CD4-positive, alpha-beta T cell treated with Interferon alpha-2 for 1 hour (primary cell): ENCODE results near the gene PRKAG2.

Source experiments
- DNase-seq, 2 donors: peaks; one replicate each; pipeline ENCODE4 v3.0.0-alpha.2; 2020 to 2022

The PRKAG2 gene

DNA sequence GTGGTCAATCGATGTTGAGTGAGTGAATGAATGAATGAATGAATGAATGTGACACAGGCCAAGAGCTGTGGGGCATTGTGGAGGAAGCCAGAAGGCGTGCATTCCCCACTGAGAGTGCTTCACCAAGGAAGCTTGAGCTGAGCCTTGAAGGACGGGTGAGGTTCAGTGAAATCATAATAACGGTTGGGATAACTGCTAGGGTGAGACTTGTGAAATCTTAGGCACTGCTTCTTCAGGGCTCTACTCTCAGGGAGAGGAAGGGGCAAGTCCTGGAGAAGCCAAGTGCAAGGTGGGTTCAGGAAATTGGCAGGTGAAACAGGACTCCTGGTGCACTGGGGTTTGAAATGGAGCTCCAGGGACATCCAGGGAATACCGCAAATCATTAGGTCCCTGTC lies 23.7 kb upstream of the PRKAG2 start:
- no peak for DNase-seq

DNA sequence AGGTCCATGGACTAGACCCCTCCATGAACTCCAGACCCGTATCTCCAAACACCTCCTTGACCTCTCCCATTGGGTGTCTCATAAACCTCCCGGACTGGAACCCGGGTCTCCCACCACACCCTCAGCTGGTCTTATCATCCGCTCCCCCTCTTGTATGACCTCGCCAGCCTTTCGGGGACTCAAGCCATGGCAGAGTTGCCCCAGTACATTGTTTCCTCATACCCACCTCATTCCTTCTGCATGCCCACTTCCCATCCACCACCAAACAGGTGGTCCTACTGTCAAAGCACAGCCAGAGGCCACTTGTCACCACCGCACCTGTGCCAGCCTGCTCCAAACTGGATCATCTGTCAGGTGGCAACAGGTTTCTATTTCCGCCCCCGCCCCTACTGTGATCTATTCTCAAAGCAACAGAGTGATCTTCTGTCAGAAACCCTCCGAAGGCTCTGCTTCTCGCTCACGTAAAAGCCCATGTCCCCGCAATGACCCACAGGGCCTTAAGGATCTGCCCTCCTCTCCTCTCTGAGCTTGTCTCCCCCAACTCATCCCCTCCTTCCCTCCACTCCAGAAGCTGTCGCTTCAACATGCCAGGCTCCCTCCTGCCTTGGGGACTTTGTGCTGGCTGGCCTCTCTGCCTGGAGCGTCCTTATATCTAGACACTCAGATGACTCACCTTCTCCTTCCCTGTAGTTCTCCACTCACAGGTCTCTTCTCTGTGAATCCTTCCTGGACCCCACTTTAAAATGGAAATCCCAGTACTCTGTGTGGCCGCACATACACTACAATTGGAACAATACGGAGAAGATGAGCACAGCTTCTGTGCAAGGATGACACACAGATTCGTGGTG lies 22.8 kb upstream of the PRKAG2 start:
- no peak for DNase-seq

DNA sequence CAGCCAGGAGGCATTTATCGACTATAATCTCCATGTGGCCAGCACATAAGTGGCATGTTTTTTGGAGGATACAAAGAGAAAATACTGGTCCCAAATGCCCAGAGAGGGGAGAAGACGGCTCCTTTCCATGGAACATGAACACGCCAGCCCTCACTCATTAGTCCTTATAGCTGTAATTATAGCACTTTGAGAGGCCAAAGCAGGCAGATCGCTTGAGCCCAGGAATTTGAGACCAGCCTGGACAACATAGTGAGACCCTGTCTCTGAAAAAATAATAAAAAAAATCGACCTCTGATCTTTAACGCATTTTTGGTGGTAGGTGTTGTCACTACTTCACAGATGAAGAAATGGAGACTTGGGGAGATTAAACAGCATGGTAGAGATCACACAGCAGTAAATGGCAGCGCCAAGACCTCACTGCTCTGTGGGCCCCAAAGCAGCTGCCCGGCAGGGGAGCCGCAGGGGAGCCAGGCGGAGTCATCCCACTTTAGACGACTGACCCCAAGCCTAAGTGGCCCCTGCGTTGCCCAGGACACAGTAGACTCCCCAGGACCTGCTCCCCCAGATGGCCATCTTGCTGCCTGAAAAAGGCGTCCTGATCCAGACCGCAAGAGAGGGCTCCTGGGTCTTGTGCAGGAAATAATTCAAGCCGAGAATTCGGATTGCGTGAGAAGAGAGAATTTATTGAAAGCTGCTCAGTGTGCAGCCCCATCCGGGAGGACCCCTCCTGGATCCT lies 21.2 kb upstream of the PRKAG2 start:
- no peak for DNase-seq

GRCh38 chr7:151897161-151897731 lies 20.3 kb upstream of the PRKAG2 start:
- DNase-seq: no peak

DNA sequence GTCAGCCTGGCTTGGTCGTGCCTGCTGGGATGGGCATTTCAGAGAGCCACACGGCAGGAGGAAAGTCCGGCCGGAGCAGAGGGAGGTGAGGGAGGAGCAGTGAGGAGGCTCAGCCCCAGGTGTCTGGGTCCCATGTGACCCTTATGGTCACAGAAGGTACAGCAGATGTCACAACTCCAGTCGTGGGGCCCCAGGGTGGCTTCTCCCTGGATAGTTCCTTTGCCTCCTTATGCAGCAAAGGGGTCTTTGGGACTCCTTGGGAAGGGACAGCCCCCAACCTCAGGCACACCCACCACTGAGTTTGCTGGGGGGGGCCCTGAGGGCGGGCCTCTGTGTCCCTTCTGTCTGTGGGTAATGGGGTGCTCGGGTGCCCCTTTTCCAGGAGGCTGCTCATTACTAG lies 19.6 kb upstream of the PRKAG2 start:
- no peak for DNase-seq

DNA sequence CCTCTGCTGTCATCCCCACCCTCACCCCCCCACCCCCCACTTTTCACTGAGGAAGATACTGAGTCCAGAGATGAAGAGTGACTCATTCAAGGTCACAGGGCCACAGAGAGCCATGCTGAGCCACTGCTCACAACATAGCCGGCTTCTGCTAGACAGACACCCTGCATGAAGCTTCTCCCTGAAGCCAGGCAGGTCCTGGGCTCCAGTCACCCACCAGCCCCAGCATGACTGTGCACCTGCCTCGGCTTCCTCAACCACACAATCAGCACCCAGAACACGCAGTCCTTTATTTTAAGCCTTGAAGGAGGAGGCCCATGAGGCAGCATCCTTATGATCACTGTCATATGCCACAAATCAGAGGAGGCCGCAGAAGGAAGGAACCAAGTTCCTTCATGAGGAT lies 19.2 kb upstream of the PRKAG2 start:
- no peak for DNase-seq

- DNase-seq: no peak
These were observed 18.7 kb upstream of the PRKAG2 start for GRCh38 chr7:151895631-151896031.

- DNase-seq: no peak
These were observed 18.2 kb upstream of the PRKAG2 start for GRCh38 chr7:151895008-151895630.

GRCh38 chr7:151894111-151895007 lies 17.4 kb upstream of the PRKAG2 start:
- no peak for DNase-seq

DNA sequence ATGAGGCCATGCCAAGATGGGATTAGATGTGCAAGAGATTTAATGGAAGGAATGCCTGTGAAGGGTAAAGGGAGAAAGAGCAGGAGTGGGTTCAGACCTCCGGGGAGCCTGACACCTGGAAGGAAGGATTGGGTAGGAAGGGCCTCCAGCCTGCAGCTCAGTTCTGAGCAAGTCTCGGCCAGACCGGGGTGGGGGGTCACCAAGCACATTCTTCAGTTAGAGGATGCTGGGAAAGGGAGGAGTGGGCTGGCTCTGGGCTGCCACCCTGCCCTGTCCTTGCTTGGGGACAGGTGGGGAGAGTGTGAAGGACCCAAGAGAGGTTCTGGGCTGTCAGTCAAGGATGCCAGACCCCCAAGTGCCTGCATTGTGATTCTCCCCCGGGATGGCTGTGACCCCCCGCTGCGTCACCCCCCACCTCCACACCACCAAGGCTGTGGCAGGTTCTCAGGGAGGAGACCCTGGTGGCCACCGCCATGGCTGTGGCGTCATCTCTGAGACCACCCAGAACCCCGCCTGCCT lies 16.5 kb upstream of the PRKAG2 start:
- no peak for DNase-seq

DNA sequence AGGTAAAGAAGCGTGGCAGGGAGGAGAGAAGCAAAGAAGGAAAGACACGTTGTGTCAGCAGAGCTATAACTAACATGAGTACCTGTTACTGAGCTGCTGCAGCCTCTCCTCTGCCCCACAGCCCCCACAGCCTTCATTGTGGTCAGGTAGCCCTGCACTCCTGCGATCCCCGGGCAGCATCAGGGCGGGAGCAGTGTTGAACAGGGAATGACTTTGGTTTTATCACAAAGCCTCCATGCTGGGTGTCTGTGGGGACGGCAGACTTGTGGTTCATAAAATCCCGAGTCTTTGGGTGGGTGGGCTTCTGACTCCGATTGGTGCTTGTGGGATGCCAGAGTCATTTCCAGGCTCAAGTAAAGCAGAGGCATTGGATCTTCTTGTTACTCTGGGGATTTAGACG lies 14.8 kb upstream of the PRKAG2 start:
- DNase-seq: no peak

DNA sequence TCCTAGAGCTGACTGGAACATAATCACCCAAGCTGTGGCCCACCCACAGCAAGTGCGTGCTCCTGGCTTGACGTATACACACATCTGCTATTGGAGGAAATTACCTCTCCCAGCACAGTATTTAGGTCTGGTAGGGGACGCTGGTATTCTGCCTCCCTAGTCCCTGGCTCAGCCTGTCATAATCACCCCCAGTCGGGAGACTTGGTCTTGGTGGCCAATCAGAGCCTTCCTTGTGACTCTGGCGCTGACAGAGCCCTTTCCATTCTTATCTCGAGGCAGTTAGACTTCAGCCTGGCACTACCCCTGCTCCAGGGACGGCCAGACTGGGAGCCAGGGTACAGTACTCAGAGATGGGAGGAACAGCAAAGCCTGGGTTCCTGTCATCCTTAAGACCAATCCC lies 14.3 kb upstream of the PRKAG2 start:
- no peak for DNase-seq

DNA sequence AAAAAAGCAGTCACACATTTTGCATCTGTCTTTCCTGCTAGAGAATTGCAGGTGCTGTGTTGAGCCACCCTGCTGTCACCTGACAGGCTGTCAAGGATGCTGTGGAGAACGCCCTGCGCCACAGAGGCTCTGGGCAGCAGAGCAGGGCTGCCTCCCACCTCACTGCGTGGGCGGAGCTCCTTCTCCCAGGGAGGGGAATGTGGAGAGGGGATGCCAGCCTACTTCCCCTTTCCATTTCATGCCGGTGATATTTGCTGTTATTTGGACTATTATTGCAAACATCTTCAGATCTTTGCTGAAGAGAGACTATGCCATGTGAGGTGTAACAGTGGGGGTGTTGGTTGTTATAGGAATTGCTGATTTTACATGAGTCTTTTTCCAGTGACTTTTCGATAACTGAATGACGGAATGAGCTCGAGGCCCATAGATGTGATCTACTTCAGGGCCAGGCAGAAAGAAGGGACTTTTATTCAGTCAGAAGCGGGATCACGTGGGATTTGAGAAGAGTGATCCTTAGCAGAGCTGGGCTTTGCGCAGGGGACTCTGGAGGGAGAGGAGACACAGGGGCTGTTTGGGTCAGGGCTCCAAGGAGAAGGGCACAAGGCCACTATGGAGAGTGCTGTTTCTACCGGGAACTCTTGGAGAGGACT lies 13.6 kb upstream of the PRKAG2 start:
- DNase-seq: no peak

GRCh38 chr7:151889406-151890354 lies 12.8 kb upstream of the PRKAG2 start:
- DNase-seq: no peak

GRCh38 chr7:151888079-151889067 lies 11.5 kb upstream of the PRKAG2 start:
- DNase-seq: no peak

GRCh38 chr7:151886783-151887182 lies 9.9 kb upstream of the PRKAG2 start:
- DNase-seq: no peak

DNA sequence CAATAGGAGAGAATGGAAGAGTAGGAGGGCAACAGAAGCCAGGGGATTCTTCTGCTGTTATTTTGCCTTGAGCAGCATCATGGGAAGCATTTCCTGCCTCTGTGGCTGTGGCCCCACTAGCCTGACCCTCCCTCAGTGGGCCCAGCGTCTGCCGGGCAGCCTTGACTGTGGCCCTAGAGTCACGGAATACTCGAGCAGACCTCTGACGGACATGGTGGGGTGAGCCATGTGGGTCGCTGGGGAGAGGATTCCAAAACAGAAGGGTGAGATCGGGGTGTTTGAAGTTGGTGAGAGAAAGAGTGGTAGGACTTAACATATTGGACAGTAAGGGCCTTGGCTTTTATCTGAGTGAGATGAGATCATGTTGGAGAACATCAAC lies 8.3 kb upstream of the PRKAG2 start:
- DNase-seq: no peak

GRCh38 chr7:151884312-151885201 lies 7.6 kb upstream of the PRKAG2 start:
- no peak for DNase-seq
